Lung microvascular endothelial cell (primary cell): ENCODE measurements around the gene TMEM237. TPM values are rescaled to one million over a fixed set of nuclear protein-coding genes. Genes with fewer than 3 reads are reported as not detected.
"Not testable (repeated sequence)": the region's sequence is repeated elsewhere in the genome, so short reads cannot be mapped to it uniquely, and the experiment has no call there.

Source experiments
- DNase-seq, 2 donors: peaks; one replicate each; pipeline versions ENCODE4 v3.0.0 to v3.0.0-alpha.2; 2010; ENCODE audit warnings: low read depth in 2 of 2
- total RNA-seq: library from RNA; depleted of rRNA; stranded (reverse); fragments of >200 nt; gene quantifications from 2 replicates; pipeline ENCODE4 v1.2.1, GENCODE V29; 2014

The TMEM237 gene
- total RNA-seq, result 11.9 and 13.9 TPM in 2 replicates

GRCh38 chr2:201643216-201643890 lies at the start of gene TMEM237:
Gene TMEM237 (minus strand): TSS chr2:201643503. CDS start chr2:201643400, 103 bp downstream.
- peak; percentile 57 to 60 for DNase-seq

DNA sequence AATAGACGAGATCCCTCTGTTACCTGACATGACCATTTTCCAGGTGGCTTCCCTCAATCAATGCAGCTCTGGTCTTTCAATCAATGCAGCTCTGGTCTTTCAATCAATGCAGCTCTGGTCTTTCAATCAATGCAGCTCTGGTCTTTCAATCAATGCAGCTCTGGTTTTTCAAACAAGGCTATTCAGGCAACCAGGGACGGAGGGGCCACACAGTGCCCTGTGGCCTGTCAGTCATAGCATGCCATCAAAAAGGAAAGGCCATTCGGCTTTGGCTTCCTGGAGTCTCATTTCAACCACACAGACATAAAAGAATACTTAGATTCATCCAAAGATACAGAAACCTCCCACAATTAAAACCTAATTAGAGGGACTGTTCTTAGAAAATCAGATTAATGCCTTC lies 41.9 kb upstream of the TMEM237 start:
- no peak for DNase-seq

DNA sequence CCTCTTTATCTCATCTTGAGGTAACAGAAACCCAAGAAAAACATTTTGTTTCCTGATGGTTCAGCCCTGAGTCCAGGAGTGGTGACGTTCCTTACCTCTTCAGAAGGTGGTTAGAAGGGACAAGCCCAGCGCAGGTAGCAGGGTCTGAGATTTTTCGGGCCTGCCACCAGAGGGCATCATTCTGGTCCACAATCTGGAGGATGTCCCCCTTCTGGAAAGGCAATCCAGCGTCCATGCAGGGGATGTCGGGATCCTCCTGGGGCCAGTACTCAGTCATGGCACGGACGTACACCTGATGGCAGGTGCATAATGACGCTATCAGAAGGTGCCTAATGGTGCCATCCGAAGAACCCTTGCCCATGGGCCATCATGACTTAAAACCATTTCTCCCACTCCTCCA lies 37.4 kb upstream of the TMEM237 start:
- peak; percentile 39 to 43 for DNase-seq

- DNase-seq, result no peak
Measured at GRCh38 chr2:201678401-201678800, 35.1 kb upstream of the TMEM237 start.

GRCh38 chr2:201675454-201675853 lies 32.2 kb upstream of the TMEM237 start:
- DNase-seq, result no peak

- DNase-seq, result no peak
Measured at GRCh38 chr2:201674794-201675193, 31.5 kb upstream of the TMEM237 start.

GRCh38 chr2:201674298-201674697 lies 31.0 kb upstream of the TMEM237 start:
- DNase-seq, result no peak

GRCh38 chr2:201673546-201673945 lies 30.2 kb upstream of the TMEM237 start:
- DNase-seq, result no peak

- not testable (repeated sequence) for DNase-seq
Measured at GRCh38 chr2:201671205-201671604, 27.9 kb upstream of the TMEM237 start.

GRCh38 chr2:201669865-201670264 lies 26.6 kb upstream of the TMEM237 start:
- no peak for DNase-seq

GRCh38 chr2:201668402-201668910 lies 25.2 kb upstream of the TMEM237 start:
- DNase-seq, result no peak

GRCh38 chr2:201664334-201664733 lies 21.0 kb upstream of the TMEM237 start:
- no peak for DNase-seq

DNA sequence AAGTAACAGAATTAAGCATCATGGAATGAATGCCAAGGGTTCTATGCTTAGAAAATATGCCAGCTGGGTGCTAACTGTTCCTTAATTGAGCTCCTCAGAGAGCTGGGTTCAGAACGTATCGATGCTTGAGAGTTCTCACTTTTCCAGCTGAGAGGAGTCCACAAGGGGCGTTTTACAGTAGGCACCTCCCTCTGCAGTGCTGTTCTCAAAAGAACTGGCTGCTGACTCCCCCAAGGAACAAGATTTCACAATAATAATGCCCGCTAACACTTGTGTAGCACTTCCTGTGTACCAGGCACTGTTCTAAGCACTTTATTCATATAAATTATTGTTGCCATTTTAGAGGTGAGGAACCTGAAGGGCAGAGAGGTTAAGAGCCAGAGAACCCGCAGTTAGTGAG lies 18.1 kb upstream of the TMEM237 start:
- no peak for DNase-seq

GRCh38 chr2:201660293-201660895 lies 17.1 kb upstream of the TMEM237 start:
- DNase-seq, result no peak

GRCh38 chr2:201656740-201657139 lies 13.4 kb upstream of the TMEM237 start:
- DNase-seq, result no peak

DNA sequence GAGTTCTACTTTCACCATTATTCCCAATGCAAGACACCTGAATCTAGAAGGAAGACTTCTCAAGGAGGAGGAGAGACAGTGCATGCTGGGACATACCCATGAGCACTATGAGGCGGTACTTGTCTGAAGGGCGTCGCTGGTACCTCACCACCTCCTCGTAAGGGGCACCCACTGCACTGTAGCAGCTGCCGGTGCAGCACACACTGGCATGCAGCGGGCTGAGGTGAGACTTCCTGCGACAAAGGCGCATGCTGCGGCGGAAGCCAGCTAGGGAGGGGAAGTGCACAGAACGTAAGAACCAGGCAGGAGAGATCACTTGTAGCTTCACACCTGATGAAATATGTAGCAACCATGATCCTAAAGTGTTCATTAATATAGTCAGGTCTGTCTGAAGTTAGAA lies 12.8 kb upstream of the TMEM237 start:
- no peak for DNase-seq

GRCh38 chr2:201654616-201655384 lies 11.5 kb upstream of the TMEM237 start:
- peak; percentile 33 to 88 for DNase-seq

- no peak for DNase-seq
Measured at GRCh38 chr2:201653221-201653620, 9.9 kb upstream of the TMEM237 start.

GRCh38 chr2:201649442-201649841 lies 6.1 kb upstream of the TMEM237 start:
- DNase-seq, result no peak

- no peak for DNase-seq
Measured at GRCh38 chr2:201647431-201647830, 4.1 kb upstream of the TMEM237 start.

DNA sequence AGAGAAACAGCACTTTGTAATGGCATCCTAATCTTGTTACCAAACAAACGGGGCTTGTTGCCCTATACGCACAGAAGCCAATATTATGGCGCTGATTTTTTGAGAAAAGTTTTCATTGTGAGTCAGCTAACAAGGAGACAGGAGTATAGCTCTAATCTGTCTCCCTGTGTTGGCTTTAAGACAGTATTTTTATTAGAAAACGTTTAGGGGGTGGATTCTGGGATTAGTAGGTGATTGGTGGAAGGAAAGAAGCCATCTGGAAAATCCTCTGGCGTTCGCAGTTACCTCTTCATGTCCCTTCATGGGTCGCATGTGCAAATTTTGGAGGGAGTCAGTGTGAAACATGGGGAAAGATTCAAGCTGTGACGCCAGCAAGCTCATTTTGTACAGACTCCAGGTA lies 698 bp upstream of the TMEM237 start:
- no peak for DNase-seq

DNA sequence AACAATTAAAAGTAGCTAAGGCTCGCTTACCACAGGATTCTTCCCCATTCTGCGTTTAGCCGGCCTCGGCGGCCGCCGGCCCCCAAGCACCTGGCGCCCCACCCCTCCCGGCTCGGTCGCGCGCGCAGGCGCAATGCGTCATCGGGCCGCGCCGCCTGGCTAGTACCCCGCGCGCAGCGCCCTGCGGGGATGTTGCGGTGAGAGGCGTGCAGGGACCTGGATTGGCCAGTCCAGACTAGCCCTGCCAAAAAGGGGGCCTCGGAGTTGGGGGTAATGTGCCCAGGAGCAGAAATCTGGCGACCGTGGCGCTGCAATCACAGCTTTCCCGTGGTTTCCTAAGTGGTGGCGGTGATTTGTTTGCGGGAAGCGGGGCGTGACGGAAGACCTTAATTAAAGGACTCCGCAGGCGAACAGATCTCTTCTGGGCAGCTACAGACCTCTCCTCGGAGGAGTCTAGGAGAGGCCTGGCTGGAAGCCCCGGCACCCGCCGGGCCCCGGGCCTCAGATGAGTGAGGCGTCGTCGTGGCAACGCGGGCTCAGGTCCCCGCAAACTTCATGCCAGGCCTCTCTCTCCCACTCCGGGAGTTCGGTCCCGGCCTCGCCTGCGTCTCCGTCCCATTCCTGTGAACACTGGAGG lies 606 bp downstream of the TMEM237 start:
- DNase-seq, result peak; percentile 81 to 88
